Thyroid gland (tissue), 4 donors: ENCODE measurements around the gene OPALIN.

Experiments
- POLR2A ChIP-seq, 2 donors: fragments of 450-650 bp; IDR thresholded peaks; one replicate each; pipeline ENCODE4 v1.6.1; 2017; ENCODE audit warnings: antibody characterized with exemption in 2 of 2, mild to moderate bottlenecking in 2 of 2, moderate library complexity in 1 of 2
- TF ChIP-seq, protein P1 (sequence below), 6 experiments: fragments of 200-600 bp in 3 of 6; fragments of 450-650 bp in 3 of 6; sonication (generic) in 3 of 6; IDR thresholded peaks; one replicate each; pipeline ENCODE4 v1.5.1; 2016 to 2019; ENCODE audit warnings: antibody characterized with exemption in 6 of 6, mild to moderate bottlenecking in 2 of 6, inconsistent platforms in 1 of 6, moderate library complexity in 1 of 6

DNA sequence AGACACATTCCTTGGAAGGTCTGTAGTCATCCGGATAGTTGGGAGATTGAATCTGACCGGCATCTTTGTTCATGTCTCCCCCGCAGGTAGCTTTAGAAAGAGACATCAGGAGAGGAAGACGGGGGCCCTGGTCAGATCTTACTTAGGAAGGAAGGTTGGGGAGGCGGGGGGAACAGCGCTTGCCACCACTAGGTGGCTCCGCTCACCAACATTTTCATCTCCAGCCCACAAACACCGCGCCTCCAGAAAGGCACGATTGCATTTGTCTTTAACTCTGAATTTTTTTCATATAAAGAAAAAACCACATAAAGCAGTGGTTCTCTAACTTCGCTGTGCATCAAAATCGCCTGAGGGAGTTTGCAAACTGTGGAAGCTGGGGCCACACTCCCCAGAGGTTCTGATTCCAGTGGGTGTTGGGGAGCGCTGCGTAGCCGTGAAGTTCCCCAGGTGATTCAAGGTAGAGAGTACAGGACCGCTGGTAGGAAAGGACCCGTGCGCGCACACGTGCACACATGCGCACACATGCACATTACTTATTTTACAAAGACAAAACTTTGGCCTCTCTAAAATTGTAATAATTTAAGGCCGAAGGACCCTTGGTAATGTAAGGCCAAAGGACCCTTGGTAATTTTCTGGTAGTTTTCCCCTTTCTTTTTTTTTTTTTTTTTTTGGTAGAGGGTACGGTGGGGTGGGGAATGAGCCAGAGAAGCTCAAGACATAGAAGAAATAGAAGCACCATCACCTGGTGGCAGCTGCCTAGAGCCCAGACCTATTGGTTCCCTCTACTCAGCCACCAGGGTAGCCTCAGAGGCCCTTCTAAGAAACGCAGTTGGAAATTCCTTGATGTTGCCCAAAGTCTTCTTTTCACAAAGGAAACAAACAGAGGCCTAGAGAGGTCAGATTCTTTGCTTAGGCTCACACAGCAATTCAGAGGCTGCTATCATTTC, 37.4 kb upstream of the OPALIN start:
- TF ChIP-seq, protein P1, sequence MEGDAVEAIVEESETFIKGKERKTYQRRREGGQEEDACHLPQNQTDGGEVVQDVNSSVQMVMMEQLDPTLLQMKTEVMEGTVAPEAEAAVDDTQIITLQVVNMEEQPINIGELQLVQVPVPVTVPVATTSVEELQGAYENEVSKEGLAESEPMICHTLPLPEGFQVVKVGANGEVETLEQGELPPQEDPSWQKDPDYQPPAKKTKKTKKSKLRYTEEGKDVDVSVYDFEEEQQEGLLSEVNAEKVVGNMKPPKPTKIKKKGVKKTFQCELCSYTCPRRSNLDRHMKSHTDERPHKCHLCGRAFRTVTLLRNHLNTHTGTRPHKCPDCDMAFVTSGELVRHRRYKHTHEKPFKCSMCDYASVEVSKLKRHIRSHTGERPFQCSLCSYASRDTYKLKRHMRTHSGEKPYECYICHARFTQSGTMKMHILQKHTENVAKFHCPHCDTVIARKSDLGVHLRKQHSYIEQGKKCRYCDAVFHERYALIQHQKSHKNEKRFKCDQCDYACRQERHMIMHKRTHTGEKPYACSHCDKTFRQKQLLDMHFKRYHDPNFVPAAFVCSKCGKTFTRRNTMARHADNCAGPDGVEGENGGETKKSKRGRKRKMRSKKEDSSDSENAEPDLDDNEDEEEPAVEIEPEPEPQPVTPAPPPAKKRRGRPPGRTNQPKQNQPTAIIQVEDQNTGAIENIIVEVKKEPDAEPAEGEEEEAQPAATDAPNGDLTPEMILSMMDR (IDR thresholded peaks at IDR 0.05), result peak; percentile 65 to 88 (median 73)
- TF ChIP-seq POLR2A (IDR thresholded peaks at IDR 0.05), result no peak
